GM23338 (cell line): ENCODE data around the gene YBX1. TPM values are rescaled to one million over a fixed set of nuclear protein-coding genes. Genes with fewer than 3 reads are reported as not detected.

Experiments
- ATAC-seq: fragments of 200-7000 bp; cut with Tn5 transposase; 3 replicates; pipeline ENCODE4 v1.9.1; 2020
- DNase-seq: peaks from one replicate; pipeline ENCODE4 v3.0.0-alpha.2; 2015; ENCODE audit warnings: low spot score
- H2AFZ ChIP-seq: fragments of 200-600 bp; sonication (generic); 2 replicates; pipeline ENCODE4 v1.8.0; 2016; ENCODE audit warnings: antibody characterized with exemption, mild to moderate bottlenecking, moderate library complexity
- H3F3A ChIP-seq: fragments of 200-600 bp; sonication (generic); replicated peaks from 2 replicates; pipeline ENCODE4 v1.8.0; 2017; ENCODE audit warnings: antibody characterized with exemption, mixed run types, low read depth
- H3K27ac ChIP-seq: fragments of 200-600 bp; sonication (generic); 2 replicates; pipeline ENCODE4 v1.6.1; 2016; ENCODE audit warnings: low read depth
- H3K27me3 ChIP-seq: fragments of 200-600 bp; sonication (generic); 2 replicates; pipeline ENCODE4 v1.8.0; 2016; ENCODE audit warnings: mild to moderate bottlenecking, mixed run types, moderate library complexity; ENCODE audit not compliant: insufficient read depth
- H3K36me3 ChIP-seq: fragments of 200-600 bp; sonication (generic); 2 replicates; pipeline ENCODE4 v1.8.0; 2016; ENCODE audit warnings: mild to moderate bottlenecking; ENCODE audit not compliant: insufficient read depth
- H3K4me1 ChIP-seq: fragments of 200-600 bp; sonication (generic); 2 replicates; pipeline ENCODE4 v1.8.0; 2016; ENCODE audit warnings: mild to moderate bottlenecking, moderate library complexity; ENCODE audit not compliant: insufficient read depth
- H3K4me2 ChIP-seq: fragments of 200-600 bp; sonication (generic); 2 replicates; pipeline ENCODE4 v1.7.1; 2017; ENCODE audit warnings: mixed run types
- H3K4me3 ChIP-seq: fragments of 200-600 bp; sonication (generic); 2 replicates; pipeline ENCODE4 v1.6.1; 2016; ENCODE audit warnings: mixed run types
- H3K79me2 ChIP-seq: fragments of 200-600 bp; sonication (generic); replicated peaks from 2 replicates; pipeline ENCODE4 v1.8.0; 2017; ENCODE audit warnings: mild to moderate bottlenecking; ENCODE audit not compliant: insufficient read depth
- H3K9me2 ChIP-seq: fragments of 200-600 bp; sonication (generic); 2 replicates; pipeline ENCODE4 v1.8.0; 2017; ENCODE audit not compliant: insufficient read depth
- H4K20me1 ChIP-seq: fragments of 200-600 bp; sonication (generic); replicated peaks from 2 replicates; pipeline ENCODE4 v1.8.0; 2017; ENCODE audit warnings: mild to moderate bottlenecking; ENCODE audit not compliant: insufficient read depth
- H3K27ac Mint-ChIP-seq: 2 replicates; pipeline ENCODE4 v1.8.0; 2020; ENCODE audit warnings: inconsistent platforms, mild to moderate bottlenecking, moderate library complexity, mixed read lengths
- H3K27me3 Mint-ChIP-seq: 3 replicates; pipeline ENCODE4 v1.8.0; 2022; ENCODE audit warnings: low read depth, mild to moderate bottlenecking, moderate library complexity, mixed read lengths, inconsistent platforms; ENCODE audit not compliant: insufficient read depth, poor library complexity
- H3K36me3 Mint-ChIP-seq: 3 replicates; pipeline ENCODE4 v1.8.0; 2021; ENCODE audit warnings: low read depth, mild to moderate bottlenecking, inconsistent platforms, moderate library complexity, mixed read lengths
- H3K4me1 Mint-ChIP-seq: 3 replicates; pipeline ENCODE4 v1.8.0; 2020; ENCODE audit warnings: mild to moderate bottlenecking, inconsistent platforms, mixed read lengths
- H3K4me3 Mint-ChIP-seq: 3 replicates; pipeline ENCODE4 v1.8.0; 2021; ENCODE audit warnings: moderate library complexity, mild to moderate bottlenecking, inconsistent platforms, mixed read lengths
- H3K9me3 Mint-ChIP-seq: 3 replicates; pipeline ENCODE4 v1.8.0; 2020; ENCODE audit warnings: moderate library complexity, mild to moderate bottlenecking, inconsistent platforms, mixed read lengths
- CTCF ChIP-seq, 2 experiments: fragments of 200-600 bp in 1 of 2; sonication (generic) in 1 of 2; conservative IDR thresholded peaks; 2 replicates each; pipeline versions ENCODE4 v1.5.1 to v1.6.1; 2016 to 2017; ENCODE audit warnings: antibody characterized with exemption in 2 of 2, low read depth in 2 of 2, mild to moderate bottlenecking in 2 of 2, moderate library complexity in 1 of 2
- NANOG ChIP-seq: IDR thresholded peaks from 2 replicates; pipeline ENCODE4 v1.6.1; 2016; ENCODE audit warnings: antibody characterized with exemption, borderline replicate concordance
- POLR2AphosphoS5 ChIP-seq: IDR thresholded peaks from 2 replicates; pipeline ENCODE4 v1.6.1; 2016; ENCODE audit warnings: antibody characterized with exemption, low read depth
- REST ChIP-seq: IDR thresholded peaks from one replicate; pipeline ENCODE4 v1.6.1; 2018; ENCODE audit warnings: antibody characterized with exemption; ENCODE audit not compliant: unreplicated experiment
- ZNF331 ChIP-seq: fragments of 250-450 bp; sonication (Bioruptor Pico); IDR thresholded peaks from 2 replicates; pipeline ENCODE4 v1.5.0; 2020; ENCODE audit warnings: low read depth, mild to moderate bottlenecking, moderate library complexity
- polyA plus RNA-seq: library from polyadenylated mRNA; unstranded; fragments of >200 nt; fragmentation: Nextera tagmentation; extraction: Ambion mirVana; gene quantifications from 2 replicates; pipeline ENCODE4 v1.2.1, GENCODE V29; 2016
- total RNA-seq: library from RNA; depleted of rRNA; stranded (reverse); fragments of >200 nt; shearing (Covaris generic); gene quantifications from 2 replicates; pipeline ENCODE4 v1.2.3, GENCODE V29; 2014

The YBX1 gene
- total and polyA plus RNA-seq, 2 experiments from 2014 or later = 1,282 to 1,441 TPM

- Histone ChIP-seq H3F3A (no peaks in the 10 kb centered on the region), H2AFZ (no peak overlapping the region), H3K9me2 (no peaks in the 10 kb centered on the region), H4K20me1 (no peaks in the 10 kb centered on the region), H3K4me2 (no peak overlapping the region), H3K4me1 (peaks cover 4% of the 10 kb centered on the region; the same call in 1 of the 2 replicates), H3K79me2 (no peaks in the 10 kb centered on the region), H3K27me3 (no peaks in the 10 kb centered on the region), H3K36me3 (no peaks in the 10 kb centered on the region), H3K27ac (no peak overlapping the region), H3K4me3 (no peak overlapping the region)
- H3K27ac Mint-ChIP-seq = no peak overlapping the region
- no peak for TF ChIP-seq REST
- no peak for DNase-seq
- H3K4me1 Mint-ChIP-seq = peaks cover 22% of the 10 kb centered on the region
- peaks cover 2% of the 10 kb centered on the region; the same call in 1 of the 3 replicates for H3K36me3 Mint-ChIP-seq
- H3K27me3 Mint-ChIP-seq = peaks cover 7% of the 10 kb centered on the region
- no peaks in the 10 kb centered on the region for H3K9me3 Mint-ChIP-seq
- no peak for ATAC-seq
- no peak overlapping the region for H3K4me3 Mint-ChIP-seq
Observed at GRCh38 chr1:42735056-42735455, 52.8 kb downstream of the YBX1 start.

- peaks cover 2% of the 10 kb centered on the region; the same call in 1 of the 3 replicates for H3K36me3 Mint-ChIP-seq
- Histone ChIP-seq H2AFZ (no peak overlapping the region), H3K4me2 (no peak overlapping the region)
Observed at GRCh38 chr1:42735477-42736105, 53.4 kb downstream of the YBX1 start.

GRCh38 chr1:42736152-42736551 lies 53.9 kb downstream of the YBX1 start:
- H3K27me3 ChIP-seq = no peaks in the 10 kb centered on the region
- Mint-ChIP-seq H3K27me3 (peaks cover 7% of the 10 kb centered on the region), H3K9me3 (no peaks in the 10 kb centered on the region), H3K4me3 (no peak overlapping the region), H3K4me1 (peaks cover 24% of the 10 kb centered on the region), H3K36me3 (peaks cover 2% of the 10 kb centered on the region; the same call in 1 of the 3 replicates), H3K27ac (no peak overlapping the region)
- H3F3A ChIP-seq = no peaks in the 10 kb centered on the region
- TF ChIP-seq NANOG (no peak), CTCF (conservative IDR thresholded peaks at IDR 0.05; ENCODE audit: low read depth in 2 of 2) (peak; percentile 11 to 62; a peak in 2 of 4 replicates)
- H3K9me2 ChIP-seq = no peaks in the 10 kb centered on the region
- no peaks in the 10 kb centered on the region for H3K79me2 ChIP-seq
- H4K20me1 ChIP-seq = no peaks in the 10 kb centered on the region
- DNase-seq (peak; percentile 64), ATAC-seq (peak; percentile 7; the same call in 2 of the 3 replicates)
- no peak overlapping the region for H3K4me2 ChIP-seq
- no peak overlapping the region for H2AFZ ChIP-seq
- H3K4me1 ChIP-seq = peaks cover 11% of the 10 kb centered on the region
- no peak overlapping the region for H3K4me3 ChIP-seq
- H3K27ac ChIP-seq = no peak overlapping the region
- no peaks in the 10 kb centered on the region for H3K36me3 ChIP-seq

More at GRCh38 chr1:42735477-42736105, 53.4 kb downstream of the YBX1 start:
- peaks cover 7% of the 10 kb centered on the region for H3K27me3 Mint-ChIP-seq
- no peaks in the 10 kb centered on the region for H3K36me3 ChIP-seq
- peaks cover 7% of the 10 kb centered on the region for H3K4me1 ChIP-seq
- no peak overlapping the region for H3K27ac Mint-ChIP-seq
- no peaks in the 10 kb centered on the region for H3F3A ChIP-seq
- H3K4me3 Mint-ChIP-seq = no peak overlapping the region
- H3K4me1 Mint-ChIP-seq = peaks cover 24% of the 10 kb centered on the region
- DNase-seq (no peak), ATAC-seq (no peak)
- no peak overlapping the region for H3K27ac ChIP-seq
- H3K9me2 ChIP-seq = no peaks in the 10 kb centered on the region
- TF ChIP-seq ZNF331 (CRISPR knock-in tag) (no peak), POLR2AphosphoS5 (no peak)
- no peaks in the 10 kb centered on the region for H3K9me3 Mint-ChIP-seq
- H3K27me3 ChIP-seq = no peaks in the 10 kb centered on the region
- H4K20me1 ChIP-seq = no peaks in the 10 kb centered on the region
- no peaks in the 10 kb centered on the region for H3K79me2 ChIP-seq
- H3K4me3 ChIP-seq = no peak overlapping the region
